ENCODE data around the gene USP9X. TPM values are rescaled to one million over a fixed set of nuclear protein-coding genes. Genes with fewer than 3 reads are reported as not detected.

USP9X gene
- total and polyA plus RNA-seq, 10 donors = 8.0 to 116 (median 87.5) TPM

DNA sequence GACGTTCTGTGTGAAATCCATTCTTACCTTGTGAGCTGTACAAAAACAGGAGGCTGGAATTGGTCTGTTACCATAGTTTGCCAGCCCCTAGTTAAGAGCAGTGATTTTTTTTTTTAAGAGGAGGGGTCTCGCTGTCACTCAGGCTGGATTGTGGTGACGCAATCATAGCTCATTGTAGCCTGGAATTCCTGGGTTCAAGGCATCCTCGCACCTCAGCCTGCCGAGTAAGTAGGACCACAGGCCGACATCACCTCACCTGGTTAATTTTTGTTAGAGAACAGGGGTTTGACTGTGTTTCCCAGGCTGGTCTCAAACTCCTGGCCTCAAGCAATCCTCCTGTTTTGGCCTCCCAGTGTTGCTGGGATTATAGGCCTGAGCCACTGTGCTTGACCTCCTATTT lies 7.5 kb downstream of the USP9X start:
- no peak for DNase-seq
- no peak overlapping the region for H3K27ac ChIP-seq
- H3K4me1 ChIP-seq = peaks cover 16 to 100% (median 87%) of the 10 kb centered on the region in 6 donors
- peaks cover 0 to 8% (median 0%) of the 10 kb centered on the region in 6 donors for H3K36me3 ChIP-seq
- H3K4me3 ChIP-seq = no peak overlapping the region
- no peaks in the 10 kb centered on the region for H3K27me3 ChIP-seq (replicated peaks in 1 of 7)
- 87 to 92% (median 89%) methylated on average over 5 to 6 of the region's 6 CpGs for WGBS, 5 donors
- intact Hi-C loops (cut with DNase I; ENCODE audit: low total_unique reads) = no loop called here
- no peak for TF ChIP-seq POLR2AphosphoS5 (IDR thresholded peaks at IDR 0.05)
- TF ChIP-seq POLR2A (IDR thresholded peaks at IDR 0.05) = no peak
- TF ChIP-seq, protein P1, sequence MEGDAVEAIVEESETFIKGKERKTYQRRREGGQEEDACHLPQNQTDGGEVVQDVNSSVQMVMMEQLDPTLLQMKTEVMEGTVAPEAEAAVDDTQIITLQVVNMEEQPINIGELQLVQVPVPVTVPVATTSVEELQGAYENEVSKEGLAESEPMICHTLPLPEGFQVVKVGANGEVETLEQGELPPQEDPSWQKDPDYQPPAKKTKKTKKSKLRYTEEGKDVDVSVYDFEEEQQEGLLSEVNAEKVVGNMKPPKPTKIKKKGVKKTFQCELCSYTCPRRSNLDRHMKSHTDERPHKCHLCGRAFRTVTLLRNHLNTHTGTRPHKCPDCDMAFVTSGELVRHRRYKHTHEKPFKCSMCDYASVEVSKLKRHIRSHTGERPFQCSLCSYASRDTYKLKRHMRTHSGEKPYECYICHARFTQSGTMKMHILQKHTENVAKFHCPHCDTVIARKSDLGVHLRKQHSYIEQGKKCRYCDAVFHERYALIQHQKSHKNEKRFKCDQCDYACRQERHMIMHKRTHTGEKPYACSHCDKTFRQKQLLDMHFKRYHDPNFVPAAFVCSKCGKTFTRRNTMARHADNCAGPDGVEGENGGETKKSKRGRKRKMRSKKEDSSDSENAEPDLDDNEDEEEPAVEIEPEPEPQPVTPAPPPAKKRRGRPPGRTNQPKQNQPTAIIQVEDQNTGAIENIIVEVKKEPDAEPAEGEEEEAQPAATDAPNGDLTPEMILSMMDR (IDR thresholded peaks at IDR 0.05 in 8 of 11, conservative IDR thresholded peaks at IDR 0.05 in 3 of 11) = no peak
- no peaks in the 10 kb centered on the region for H3K9me3 ChIP-seq

GRCh38 chrX:41095174-41095573 lies 9.9 kb downstream of the USP9X start:
- no peak overlapping the region for H3K27ac ChIP-seq
- intact Hi-C loops (cut with DNase I; ENCODE audit: low total_unique reads) = no loop called here
- H3K4me1 ChIP-seq = peaks cover 12 to 85% (median 66%) of the 10 kb centered on the region in 6 donors
- no peaks in the 10 kb centered on the region for H3K9me3 ChIP-seq
- H3K4me3 ChIP-seq = no peak overlapping the region
- no peak for DNase-seq
- peaks cover 0 to 8% (median 0%) of the 10 kb centered on the region in 6 donors for H3K36me3 ChIP-seq
- no peak for TF ChIP-seq POLR2A (IDR thresholded peaks at IDR 0.05)
- TF ChIP-seq, protein P1 (IDR thresholded peaks at IDR 0.05 in 8 of 11, conservative IDR thresholded peaks at IDR 0.05 in 3 of 11) = no peak
- 29 to 72% (median 55%) methylated on average over 1 of the region's 1 CpG for WGBS, 5 donors
- no peaks in the 10 kb centered on the region for H3K27me3 ChIP-seq (replicated peaks in 1 of 7)

DNA sequence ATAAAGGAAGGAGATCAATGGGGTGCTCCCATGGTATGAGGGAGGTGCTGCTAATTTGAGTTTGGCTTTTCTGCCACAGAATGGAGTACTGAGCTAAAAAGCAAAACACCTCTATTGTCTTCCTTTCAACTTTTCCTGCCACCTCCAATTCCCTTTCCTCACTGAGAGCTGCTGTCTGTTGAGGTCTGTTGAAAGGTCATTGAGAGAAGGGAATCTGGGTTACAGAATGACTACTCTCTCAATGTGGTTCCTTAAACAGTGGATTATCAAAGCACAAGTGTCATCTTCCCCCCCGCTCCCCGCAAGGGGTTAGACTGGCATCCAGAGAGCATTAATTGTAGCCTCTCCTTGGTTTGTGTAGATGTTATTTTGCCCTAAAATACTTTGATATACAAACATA lies 10.7 kb downstream of the USP9X start:
- no peak for DNase-seq
- WGBS, 5 donors = 79 to 93% (median 88%) methylated on average over 2 of the region's 2 CpGs
- no peaks in the 10 kb centered on the region for H3K27me3 ChIP-seq (replicated peaks in 1 of 7)
- TF ChIP-seq POLR2AphosphoS5 (IDR thresholded peaks at IDR 0.05) (no peak), POLR2A (IDR thresholded peaks at IDR 0.05) (no peak)
- TF ChIP-seq, protein P1 (IDR thresholded peaks at IDR 0.05 in 8 of 11, conservative IDR thresholded peaks at IDR 0.05 in 3 of 11) = no peak
- H3K27ac ChIP-seq = no peak overlapping the region
- H3K9me3 ChIP-seq = no peaks in the 10 kb centered on the region
- intact Hi-C loops (cut with DNase I; ENCODE audit: low total_unique reads) = no loop called here
- H3K36me3 ChIP-seq = peaks cover 0 to 8% (median 0%) of the 10 kb centered on the region in 6 donors
- H3K4me1 ChIP-seq = peaks cover 5 to 85% (median 62%) of the 10 kb centered on the region in 6 donors
- H3K4me3 ChIP-seq = no peak overlapping the region

DNA sequence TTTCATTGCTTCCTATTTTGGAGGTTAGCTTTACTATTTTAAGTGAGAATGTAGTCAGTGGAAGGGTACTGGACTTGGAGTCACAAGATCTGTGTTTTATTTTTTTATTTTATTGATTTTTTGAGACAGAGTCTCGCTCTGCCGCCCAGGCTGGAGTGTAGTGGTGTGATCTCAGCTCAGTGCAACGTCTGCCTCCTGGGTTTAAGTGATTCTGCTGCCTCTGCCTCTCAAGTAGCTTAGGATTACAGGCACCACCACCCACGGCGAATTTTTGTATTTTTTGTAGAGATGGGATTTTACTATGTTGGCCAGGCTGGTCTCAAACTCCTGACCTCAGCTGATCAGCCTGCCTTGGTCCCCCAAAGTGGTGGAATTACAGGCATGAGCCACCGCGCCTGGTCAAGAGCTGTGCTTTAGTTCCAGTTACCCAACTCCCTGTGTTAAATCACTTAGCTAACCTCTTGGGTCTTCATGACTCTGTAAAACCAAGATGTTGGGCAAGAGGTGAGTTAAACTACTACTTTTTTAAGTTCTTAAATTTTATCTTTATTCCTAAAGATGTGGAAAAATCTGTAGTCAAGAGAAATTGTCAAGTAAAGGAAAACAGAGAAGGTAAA lies 11.2 kb downstream of the USP9X start:
- no peak overlapping the region for H3K27ac ChIP-seq
- TF ChIP-seq POLR2A (IDR thresholded peaks at IDR 0.05) (no peak), POLR2AphosphoS5 (IDR thresholded peaks at IDR 0.05) (no peak)
- TF ChIP-seq, protein P1 (IDR thresholded peaks at IDR 0.05 in 8 of 11, conservative IDR thresholded peaks at IDR 0.05 in 3 of 11) = no peak
- H3K4me3 ChIP-seq = no peak overlapping the region
- peaks cover 0 to 8% (median 0%) of the 10 kb centered on the region in 6 donors for H3K36me3 ChIP-seq
- 49 to 81% (median 73%) methylated on average over 3 to 7 of the region's 7 CpGs for WGBS, 5 donors
- H3K4me1 ChIP-seq = peaks cover 4 to 85% (median 57%) of the 10 kb centered on the region in 6 donors
- intact Hi-C loops (cut with DNase I; ENCODE audit: low total_unique reads) = no loop called here
- H3K9me3 ChIP-seq = no peaks in the 10 kb centered on the region
- no peak for DNase-seq
- no peaks in the 10 kb centered on the region for H3K27me3 ChIP-seq (replicated peaks in 1 of 7)

Measured in spleen (tissue), 11 donors.